Peyer's patch (tissue), 4 donors: ENCODE data around the gene NCLN.

Experiments
- CTCF ChIP-seq, 6 experiments: fragments of 450-650 bp in 4 of 6; fragments of 200-600 bp in 2 of 6; sonication (generic) in 1 of 6; IDR thresholded peaks; one replicate each; pipeline ENCODE4 v1.5.1; 2017 to 2019; ENCODE audit warnings: antibody characterized with exemption in 6 of 6, mild to moderate bottlenecking in 3 of 6, moderate library complexity in 1 of 6
- POLR2A ChIP-seq, 2 donors: fragments of 450-650 bp; IDR thresholded peaks; one replicate each; pipeline ENCODE4 v1.5.1; 2017; ENCODE audit warnings: antibody characterized with exemption in 2 of 2, mild to moderate bottlenecking in 2 of 2, moderate library complexity in 2 of 2

- TF ChIP-seq CTCF (IDR thresholded peaks at IDR 0.05), result no peak
- no peak for TF ChIP-seq POLR2A (IDR thresholded peaks at IDR 0.05)
Observed at GRCh38 chr19:3190921-3191805, 5.4 kb downstream of the NCLN start.
